Measurements from ENCODE around the gene WASL. TPM values are rescaled to one million over a fixed set of nuclear protein-coding genes. Genes with fewer than 3 reads are reported as not detected.

Gene WASL
- polyA plus RNA-seq, 1 donor (not counting 4 experiments of a cell fraction or from before 2014, with no cell fraction given): 17.5 TPM

DNA sequence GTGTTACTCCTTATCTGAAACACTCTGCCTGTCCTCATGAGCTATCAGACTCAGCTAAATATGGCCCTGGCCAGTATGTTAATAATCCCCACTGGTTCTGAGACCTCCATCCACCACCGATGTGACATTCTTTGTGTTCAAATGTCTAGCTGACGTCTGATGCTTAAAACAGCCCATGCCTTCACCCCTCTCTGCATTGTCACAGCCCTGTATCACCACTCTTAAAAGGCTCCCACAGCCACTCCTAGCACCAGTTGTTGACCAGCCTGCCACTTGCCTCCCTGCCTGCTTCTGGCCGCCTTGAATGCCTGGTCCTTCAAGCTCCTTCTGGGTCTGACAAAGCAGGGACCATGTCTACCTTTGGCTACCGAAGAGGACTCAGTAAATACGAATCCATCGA, 93.2 kb downstream of the WASL start, which contains the start of gene LMOD2:
Gene LMOD2 (plus strand): TSS at position 253 of the 400 bp plus-strand sequence. CDS start 98 bp downstream, at position 351.
- dilution Hi-C loops (cut with MboI; ENCODE audit: extremely low pct_ligation_motif_present, low sequenced_read_pairs): no loop called here
- Histone ChIP-seq H4K20me1 (ENCODE audit: control insufficient read depth, extremely low read depth, insufficient read depth, low read length) (no peaks in the 10 kb centered on the region), H3K27ac (ENCODE audit: control insufficient read depth, insufficient read depth, low read length) (no peak within 1 kb of the TSS), H2AFZ (ENCODE audit: control insufficient read depth, low read length) (no peak within 1 kb of the TSS), H3K4me1 (ENCODE audit: control insufficient read depth, extremely low read depth, insufficient read depth, low read length) (no peaks in the 10 kb centered on the region), H3K9me1 (ENCODE audit: control insufficient read depth, extremely low read depth, insufficient read depth, low read length) (no peaks in the 10 kb centered on the region), H3K79me2 (ENCODE audit: control insufficient read depth, insufficient read depth, low read length) (no peaks in the 10 kb centered on the region), H3K36me3 (ENCODE audit: control insufficient read depth in 2 of 2, extremely low read depth in 1 of 2, insufficient read depth in 2 of 2, low read length in 2 of 2) (no peaks in the 10 kb centered on the region), H3K4me2 (ENCODE audit: control insufficient read depth, extremely low read depth, insufficient read depth, low read depth, low read length) (no peak within 1 kb of the TSS), H3K9me3 (ENCODE audit: control insufficient read depth, low read depth, low read length) (no peaks in the 10 kb centered on the region), H3K27me3 (ENCODE audit: control insufficient read depth, extremely low read depth, insufficient read depth, low read length) (no peaks in the 10 kb centered on the region), H3K9ac (ENCODE audit: control insufficient read depth, extremely low read depth, insufficient read depth, low read length) (no peak within 1 kb of the TSS), H3K4me3 (ENCODE audit: control insufficient read depth in 2 of 3, extremely low read depth in 1 of 3, insufficient read depth in 2 of 3, low read depth in 1 of 3, low read length in 3 of 3) (no peak within 1 kb of the TSS)
- DNase-seq (ENCODE audit: low read depth, low spot score) (no peak), FAIRE-seq (no peak)
- TF ChIP-seq, protein P1, sequence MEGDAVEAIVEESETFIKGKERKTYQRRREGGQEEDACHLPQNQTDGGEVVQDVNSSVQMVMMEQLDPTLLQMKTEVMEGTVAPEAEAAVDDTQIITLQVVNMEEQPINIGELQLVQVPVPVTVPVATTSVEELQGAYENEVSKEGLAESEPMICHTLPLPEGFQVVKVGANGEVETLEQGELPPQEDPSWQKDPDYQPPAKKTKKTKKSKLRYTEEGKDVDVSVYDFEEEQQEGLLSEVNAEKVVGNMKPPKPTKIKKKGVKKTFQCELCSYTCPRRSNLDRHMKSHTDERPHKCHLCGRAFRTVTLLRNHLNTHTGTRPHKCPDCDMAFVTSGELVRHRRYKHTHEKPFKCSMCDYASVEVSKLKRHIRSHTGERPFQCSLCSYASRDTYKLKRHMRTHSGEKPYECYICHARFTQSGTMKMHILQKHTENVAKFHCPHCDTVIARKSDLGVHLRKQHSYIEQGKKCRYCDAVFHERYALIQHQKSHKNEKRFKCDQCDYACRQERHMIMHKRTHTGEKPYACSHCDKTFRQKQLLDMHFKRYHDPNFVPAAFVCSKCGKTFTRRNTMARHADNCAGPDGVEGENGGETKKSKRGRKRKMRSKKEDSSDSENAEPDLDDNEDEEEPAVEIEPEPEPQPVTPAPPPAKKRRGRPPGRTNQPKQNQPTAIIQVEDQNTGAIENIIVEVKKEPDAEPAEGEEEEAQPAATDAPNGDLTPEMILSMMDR (optimal IDR thresholded peaks at IDR 0.05 in 1 of 3, IDR thresholded peaks at IDR 0.05 in 1 of 3, conservative IDR thresholded peaks at IDR 0.05 in 1 of 3; ENCODE audit: extremely low read depth in 1 of 3, insufficient read depth in 2 of 3, low read length in 3 of 3): no peak
- TF ChIP-seq EZH2 (IDR thresholded peaks at IDR 0.05; ENCODE audit: low read length): no peak

DNA sequence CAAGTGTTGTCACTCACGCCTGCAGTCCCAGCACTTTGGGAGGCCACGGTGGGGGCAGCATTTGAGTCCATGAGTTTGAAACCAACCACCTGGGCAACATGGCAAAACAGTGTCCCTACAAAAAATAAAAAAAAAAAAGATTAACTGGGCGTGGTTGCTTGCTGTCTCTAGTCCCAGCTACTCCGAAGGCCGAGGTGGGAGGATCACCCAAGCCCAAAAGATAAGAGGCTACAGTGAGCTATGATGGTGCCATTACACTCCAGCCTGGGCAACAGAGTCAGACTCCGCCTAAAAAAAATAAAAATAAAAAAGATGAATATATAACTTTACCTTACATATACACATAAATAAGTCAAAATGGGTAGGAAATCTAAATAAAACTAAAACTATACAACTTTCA, 95.6 kb downstream of the WASL start:
- Histone ChIP-seq H3K27me3 (ENCODE audit: control insufficient read depth, extremely low read depth, insufficient read depth, low read length) (no peaks in the 10 kb centered on the region), H2AFZ (ENCODE audit: control insufficient read depth, low read length) (no peak overlapping the region), H3K4me1 (ENCODE audit: control insufficient read depth, extremely low read depth, insufficient read depth, low read length) (peaks cover 7% of the 10 kb centered on the region), H3K9ac (ENCODE audit: control insufficient read depth, extremely low read depth, insufficient read depth, low read length) (no peak overlapping the region), H3K9me1 (ENCODE audit: control insufficient read depth, extremely low read depth, insufficient read depth, low read length) (no peaks in the 10 kb centered on the region), H4K20me1 (ENCODE audit: control insufficient read depth, extremely low read depth, insufficient read depth, low read length) (no peaks in the 10 kb centered on the region), H3K36me3 (ENCODE audit: control insufficient read depth in 2 of 2, extremely low read depth in 1 of 2, insufficient read depth in 2 of 2, low read length in 2 of 2) (no peaks in the 10 kb centered on the region), H3K4me2 (ENCODE audit: control insufficient read depth, extremely low read depth, insufficient read depth, low read depth, low read length) (no peak overlapping the region), H3K27ac (ENCODE audit: control insufficient read depth, insufficient read depth, low read length) (no peak overlapping the region), H3K9me3 (ENCODE audit: control insufficient read depth, low read depth, low read length) (no peaks in the 10 kb centered on the region), H3K79me2 (ENCODE audit: control insufficient read depth, insufficient read depth, low read length) (no peaks in the 10 kb centered on the region), H3K4me3 (ENCODE audit: control insufficient read depth in 2 of 3, extremely low read depth in 1 of 3, insufficient read depth in 2 of 3, low read depth in 1 of 3, low read length in 3 of 3) (no peak overlapping the region)
- no peak for DNase-seq (ENCODE audit: low read depth, low spot score)
- no peak for FAIRE-seq
- dilution Hi-C loops (cut with MboI; ENCODE audit: extremely low pct_ligation_motif_present, low sequenced_read_pairs): no loop called here
- TF ChIP-seq, protein P1 (optimal IDR thresholded peaks at IDR 0.05 in 1 of 3, IDR thresholded peaks at IDR 0.05 in 1 of 3, conservative IDR thresholded peaks at IDR 0.05 in 1 of 3; ENCODE audit: extremely low read depth in 1 of 3, insufficient read depth in 2 of 3, low read length in 3 of 3): no peak
- no peak for TF ChIP-seq EZH2 (IDR thresholded peaks at IDR 0.05; ENCODE audit: low read length)
